NCI-H82 treated with DMSO at 0.1 percent for 48 hours (cell line): Measurements from ENCODE around the gene MRPS9.
A peak's percentile ranks its signal among the peaks of the same experiment; 100 is the strongest.

ENCODE experiments used
- DNase-seq: peaks from one replicate; lab custom pipeline; 2025; ENCODE audit not compliant: unreplicated experiment; lab: John Stamatoyannopoulos, UW

MRPS9 gene

GRCh38 chr2:105117565-105117964 is 79.7 kb downstream of the MRPS9 start:
- no peak for DNase-seq

- DNase-seq, result no peak
These were observed 81.1 kb downstream of the MRPS9 start for GRCh38 chr2:105118960-105119359.

GRCh38 chr2:105121434-105121833 is 83.6 kb downstream of the MRPS9 start:
- no peak for DNase-seq

- peak; percentile 30 for DNase-seq
These were observed 87.6 kb downstream of the MRPS9 start for GRCh38 chr2:105125428-105125827.

- no peak for DNase-seq
These were observed 88.1 kb downstream of the MRPS9 start for GRCh38 chr2:105125920-105126319.

GRCh38 chr2:105126336-105126735 is 88.5 kb downstream of the MRPS9 start:
- no peak for DNase-seq

- no peak for DNase-seq
These were observed 89.5 kb downstream of the MRPS9 start for GRCh38 chr2:105127289-105127915.

GRCh38 chr2:105129722-105130232 is 91.9 kb downstream of the MRPS9 start:
- DNase-seq, result no peak

GRCh38 chr2:105130546-105130945 is 92.7 kb downstream of the MRPS9 start:
- DNase-seq, result no peak

GRCh38 chr2:105134081-105134480 is 96.2 kb downstream of the MRPS9 start:
- DNase-seq, result no peak

- no peak for DNase-seq
These were observed 97.6 kb downstream of the MRPS9 start for GRCh38 chr2:105135436-105135835.

GRCh38 chr2:105136394-105136793 is 98.5 kb downstream of the MRPS9 start:
- no peak for DNase-seq

GRCh38 chr2:105138643-105139042 is 100.8 kb downstream of the MRPS9 start:
- no peak for DNase-seq

GRCh38 chr2:105139556-105140239 is 101.8 kb downstream of the MRPS9 start:
- DNase-seq, result no peak

- DNase-seq, result peak; percentile 48
These were observed 102.3 kb downstream of the MRPS9 start for GRCh38 chr2:105140240-105140568.

GRCh38 chr2:105141099-105141614 is 103.3 kb downstream of the MRPS9 start:
- DNase-seq, result no peak

GRCh38 chr2:105142239-105142638 is 104.4 kb downstream of the MRPS9 start:
- no peak for DNase-seq

- DNase-seq, result no peak
These were observed 105.2 kb downstream of the MRPS9 start for GRCh38 chr2:105143094-105143466.

GRCh38 chr2:105143467-105144151 is 105.7 kb downstream of the MRPS9 start:
- no peak for DNase-seq

GRCh38 chr2:105144152-105144940 is 106.5 kb downstream of the MRPS9 start:
- no peak for DNase-seq

GRCh38 chr2:105144941-105145300 is 107.1 kb downstream of the MRPS9 start:
- DNase-seq, result no peak
